GM19035 (cell line): Measurements from ENCODE around the gene ZDHHC11.
"Not testable (repeated sequence)": the region's sequence is repeated elsewhere in the genome, so short reads cannot be mapped to it uniquely, and the experiment has no call there.

Experiments
- ATAC-seq: cut with Tn5 transposase; IDR thresholded peaks from one replicate; pipeline ENCODE4 v1.9.1; 2021; ENCODE audit not compliant: unreplicated experiment

Gene ZDHHC11

DNA sequence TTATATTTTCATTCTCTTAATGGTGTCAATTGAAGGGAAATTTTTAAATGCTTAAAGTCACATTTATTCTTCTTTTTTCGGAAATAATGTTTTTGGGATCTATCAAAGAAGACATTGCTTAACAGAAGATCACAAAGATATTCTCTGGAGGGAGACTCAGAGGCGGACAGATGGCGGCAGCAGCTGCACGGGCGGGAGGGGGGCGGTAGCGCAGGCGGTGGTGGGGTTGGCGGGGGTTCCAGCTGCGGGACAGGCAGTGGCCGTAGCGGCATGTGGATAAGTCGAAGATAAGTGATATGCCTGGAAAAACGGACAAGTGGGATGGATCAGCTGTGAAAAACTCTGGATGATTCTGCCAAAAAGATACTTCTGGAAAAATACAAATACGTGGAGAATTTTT, 34.6 kb downstream of the ZDHHC11 start:
- no peak for ATAC-seq

DNA sequence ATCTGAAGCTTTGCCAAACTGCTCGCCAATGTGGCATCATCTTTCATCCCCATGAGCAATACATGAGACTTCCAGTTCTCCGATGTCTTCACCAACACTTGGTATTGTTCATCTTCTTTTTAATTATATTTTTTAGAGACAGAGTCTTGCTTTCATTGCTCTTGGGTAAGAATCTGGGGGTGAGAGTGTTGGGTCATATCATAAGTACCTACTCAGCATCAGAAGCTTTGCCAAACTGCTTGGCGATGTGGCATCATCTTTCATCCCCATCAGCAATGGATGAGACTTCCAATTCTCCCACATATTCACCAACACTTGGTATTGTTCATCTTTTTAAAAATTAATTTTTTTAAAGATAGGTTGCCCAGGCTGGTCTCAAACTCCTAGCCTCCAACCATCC, 35.3 kb downstream of the ZDHHC11 start:
- ATAC-seq = no peak

DNA sequence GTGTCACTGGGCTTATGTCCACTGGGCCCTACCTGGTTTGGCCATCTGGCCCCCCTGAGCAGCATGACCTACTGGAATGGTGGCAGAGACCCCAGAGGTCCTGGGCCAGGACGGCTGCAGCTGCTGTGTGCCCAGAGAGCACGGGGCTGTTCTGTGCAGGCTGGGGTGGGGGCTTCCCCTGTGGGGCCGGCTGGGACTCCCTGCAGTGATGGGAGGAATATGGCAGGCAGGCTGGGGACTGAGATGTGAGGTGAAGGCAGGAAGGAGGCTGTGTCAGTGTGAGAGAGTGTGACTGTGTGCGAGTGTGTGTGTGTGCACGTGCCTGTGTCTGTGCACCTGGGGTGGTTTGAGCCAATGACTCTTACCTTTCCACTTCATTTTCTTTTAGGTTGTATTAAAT, 37.2 kb downstream of the ZDHHC11 start:
- not testable (repeated sequence) for ATAC-seq

DNA sequence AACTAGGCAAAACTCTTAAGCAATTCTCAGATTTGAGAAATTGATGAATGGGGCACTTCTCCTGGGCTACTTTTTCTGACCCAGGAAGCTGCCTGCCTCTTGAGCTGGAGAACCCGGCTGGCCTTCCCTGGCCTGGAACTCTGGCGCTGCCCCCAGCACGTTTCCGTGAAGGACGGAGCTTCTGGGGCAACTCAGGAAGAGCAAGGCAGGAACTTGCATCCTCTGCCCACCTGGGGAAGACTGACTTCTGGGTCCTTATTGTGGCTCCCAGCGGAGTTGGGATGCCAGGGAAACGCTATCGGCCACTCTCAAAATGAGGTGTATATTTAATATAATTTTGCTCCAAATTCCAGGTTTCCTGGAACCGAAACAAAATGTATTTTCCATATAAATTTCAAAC, 39.4 kb downstream of the ZDHHC11 start:
- not testable (repeated sequence) for ATAC-seq

DNA sequence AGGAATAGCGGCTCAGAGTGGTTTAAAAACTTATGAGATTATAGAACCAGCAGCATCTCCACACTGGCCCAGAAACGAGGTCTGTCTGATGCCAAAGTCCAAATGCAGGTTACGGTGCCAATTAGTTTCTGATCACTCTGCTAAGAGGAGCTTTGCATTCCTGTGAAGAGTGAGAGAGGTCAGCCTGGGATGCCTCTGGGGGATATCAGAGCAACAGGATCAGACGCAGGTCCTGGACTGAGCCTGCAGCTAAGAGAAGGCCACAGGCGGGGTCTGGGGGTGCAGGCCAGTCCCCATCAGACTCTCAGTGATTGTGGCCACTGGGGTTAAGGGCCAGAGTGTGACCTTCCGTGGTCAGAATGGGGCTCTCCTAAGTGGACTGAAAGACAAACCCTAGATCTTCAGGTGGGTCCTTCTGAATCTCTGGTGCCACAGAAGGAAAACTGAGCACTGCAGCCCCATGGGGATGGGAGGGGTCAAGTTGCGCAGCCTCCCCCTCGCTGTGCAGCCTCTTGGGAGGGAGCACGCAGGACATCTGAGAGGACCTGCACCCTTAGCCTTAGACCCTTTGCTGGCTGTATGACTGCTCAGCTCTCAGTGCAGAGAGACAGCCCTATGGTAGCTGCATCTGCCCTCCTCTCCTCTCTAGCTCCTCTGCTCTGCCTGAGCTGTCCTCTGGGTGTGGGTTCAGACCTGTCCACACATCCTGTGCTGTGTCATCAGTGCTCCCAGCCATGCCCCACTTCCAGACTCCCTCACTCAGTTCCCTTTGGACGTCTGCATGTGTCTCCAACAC, 42.9 kb downstream of the ZDHHC11 start:
- not testable (repeated sequence) for ATAC-seq

DNA sequence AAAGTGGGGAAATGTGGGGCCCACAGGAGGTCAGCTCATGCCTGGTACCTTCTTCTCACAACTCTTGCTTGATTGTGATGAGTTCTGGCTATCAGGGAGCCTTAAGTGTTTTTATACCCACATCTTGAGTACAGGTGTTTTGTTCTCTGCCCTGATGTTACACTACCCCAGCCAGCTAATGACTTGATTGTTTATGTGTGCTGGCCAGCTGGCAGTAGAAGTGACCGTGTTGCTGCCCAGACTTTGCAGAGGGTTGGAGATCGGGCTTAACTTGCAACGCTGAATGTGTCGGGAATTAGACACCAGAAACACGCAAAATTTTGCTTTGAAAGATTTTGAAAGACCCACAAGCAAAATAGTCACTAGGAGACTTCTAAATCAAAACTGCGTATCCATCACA, 49.3 kb downstream of the ZDHHC11 start:
- no peak for ATAC-seq

DNA sequence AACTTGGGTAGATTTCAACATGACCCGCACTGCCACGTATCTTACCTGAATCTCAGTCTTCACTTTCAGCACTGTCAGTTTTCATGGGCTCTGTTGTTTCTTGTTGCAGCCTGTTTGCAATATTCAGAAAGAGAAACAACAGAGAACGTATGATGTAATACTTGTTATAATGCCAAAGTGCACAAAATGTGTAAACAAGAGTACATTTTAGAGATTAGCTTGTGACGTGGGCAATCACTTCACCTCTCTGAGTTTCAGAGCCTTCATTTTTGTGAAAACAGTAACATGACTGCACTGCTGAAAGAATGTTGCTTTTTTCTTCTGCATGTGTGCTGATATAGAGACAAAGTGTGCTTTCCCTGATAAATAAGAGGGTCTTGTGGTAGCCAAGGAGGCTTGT, 49.7 kb downstream of the ZDHHC11 start:
- ATAC-seq = not testable (repeated sequence)

DNA sequence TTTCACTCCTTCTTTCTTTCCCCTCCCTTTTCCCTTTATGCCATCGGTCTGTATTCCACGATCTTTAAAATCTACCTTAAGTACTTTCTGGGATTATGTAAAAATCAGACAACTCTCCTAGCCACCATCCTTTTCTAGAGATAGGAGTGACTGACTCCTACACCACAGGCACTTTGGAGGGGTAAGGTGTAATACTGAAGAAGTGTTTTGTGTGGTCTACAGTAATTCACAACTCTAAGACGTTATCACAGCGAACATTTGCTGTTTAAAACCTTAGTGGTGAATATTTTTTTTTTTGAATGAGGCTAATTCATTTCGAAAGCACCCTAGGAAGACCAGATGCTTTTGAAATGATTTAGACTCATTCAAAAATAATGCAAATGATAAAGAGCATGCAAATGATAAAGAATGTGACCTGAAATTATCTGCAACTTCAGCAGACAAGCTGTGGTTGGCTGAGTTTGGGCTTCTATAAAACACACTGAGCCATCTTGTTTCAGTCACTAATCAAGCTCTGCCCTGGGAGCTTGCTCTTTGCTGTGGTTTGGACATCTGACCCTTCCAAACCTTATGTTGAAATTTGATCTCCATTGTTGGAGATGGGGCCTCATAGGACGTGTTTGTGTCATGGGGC, 52.2 kb downstream of the ZDHHC11 start:
- ATAC-seq = not testable (repeated sequence)

DNA sequence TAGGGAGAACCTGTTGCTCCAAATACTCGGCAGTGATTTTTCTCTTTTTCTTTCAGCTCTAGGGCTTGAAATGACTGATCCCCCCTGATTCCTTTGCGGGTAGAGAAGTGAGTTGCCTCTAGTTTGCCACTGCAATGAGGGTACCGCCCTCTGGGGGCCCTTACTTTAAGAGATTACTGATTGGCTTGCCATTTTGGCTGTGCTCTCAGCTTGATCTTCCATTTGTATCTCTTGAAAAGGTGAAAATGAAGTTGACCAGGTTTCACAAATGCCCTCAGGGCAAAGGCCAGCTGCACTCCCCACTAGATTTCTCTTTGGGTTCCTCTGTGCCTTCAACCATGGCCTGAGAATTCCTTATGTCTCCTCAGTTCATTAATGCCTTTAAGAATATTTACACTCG, 52.8 kb downstream of the ZDHHC11 start:
- not testable (repeated sequence) for ATAC-seq

DNA sequence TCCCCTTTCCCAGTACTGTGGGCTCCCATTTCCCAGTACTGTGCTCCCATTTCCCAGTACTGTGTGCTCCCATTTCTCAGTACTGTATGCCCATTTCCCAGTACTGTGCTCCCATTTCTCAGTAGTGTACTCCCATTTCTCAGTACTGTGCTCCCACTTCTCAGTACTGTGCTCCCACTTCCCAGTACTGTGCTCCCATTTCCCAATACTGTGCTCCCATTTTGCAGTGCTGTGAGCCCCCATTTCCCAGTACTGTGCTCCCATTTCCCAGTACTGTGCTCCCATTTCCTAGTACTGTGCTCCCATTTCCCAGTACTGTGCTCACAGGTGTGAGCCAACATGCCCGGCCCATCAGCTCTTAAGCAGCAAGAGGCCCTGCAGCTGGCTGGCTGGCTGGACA, 54.9 kb downstream of the ZDHHC11 start:
- not testable (repeated sequence) for ATAC-seq

DNA sequence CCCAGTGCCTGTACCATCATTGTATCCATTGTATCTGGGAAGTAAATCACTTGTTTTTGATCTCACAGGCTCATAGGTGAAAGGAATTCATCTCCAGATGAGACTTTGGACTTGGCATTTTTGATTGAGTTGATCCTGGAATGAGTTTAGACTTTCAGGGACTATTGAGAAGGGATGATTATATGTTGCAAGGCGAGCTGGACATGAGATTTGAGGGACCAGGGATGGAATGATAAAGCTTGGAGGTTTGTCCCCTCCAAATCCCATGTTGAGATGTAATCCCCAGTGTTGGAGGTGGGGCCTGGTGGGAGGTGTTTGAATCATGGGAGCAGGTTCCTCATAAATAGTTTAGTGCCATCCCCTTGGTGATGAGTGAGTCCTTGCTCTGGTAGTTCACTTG, 55.8 kb downstream of the ZDHHC11 start:
- ATAC-seq = not testable (repeated sequence)

DNA sequence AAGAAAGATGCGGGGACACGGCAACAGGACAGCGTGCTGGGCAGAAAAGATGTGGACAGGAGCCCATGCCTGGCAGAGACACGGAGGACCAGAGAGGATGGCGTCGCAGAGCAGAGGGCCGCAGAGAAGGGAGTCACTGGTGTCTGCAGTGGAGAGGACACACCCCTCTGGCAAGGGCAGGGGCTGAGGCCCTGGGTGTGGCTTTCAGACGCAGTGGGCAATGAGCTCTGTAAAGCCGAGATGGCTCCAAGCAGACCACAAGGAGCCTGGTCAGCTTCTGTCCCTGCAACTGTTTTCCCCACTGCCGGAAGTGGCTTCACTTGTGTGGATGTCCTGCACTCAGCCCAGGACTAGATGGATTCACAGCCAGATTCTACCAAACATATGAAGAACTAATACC, 62.1 kb downstream of the ZDHHC11 start:
- ATAC-seq = not testable (repeated sequence)

DNA sequence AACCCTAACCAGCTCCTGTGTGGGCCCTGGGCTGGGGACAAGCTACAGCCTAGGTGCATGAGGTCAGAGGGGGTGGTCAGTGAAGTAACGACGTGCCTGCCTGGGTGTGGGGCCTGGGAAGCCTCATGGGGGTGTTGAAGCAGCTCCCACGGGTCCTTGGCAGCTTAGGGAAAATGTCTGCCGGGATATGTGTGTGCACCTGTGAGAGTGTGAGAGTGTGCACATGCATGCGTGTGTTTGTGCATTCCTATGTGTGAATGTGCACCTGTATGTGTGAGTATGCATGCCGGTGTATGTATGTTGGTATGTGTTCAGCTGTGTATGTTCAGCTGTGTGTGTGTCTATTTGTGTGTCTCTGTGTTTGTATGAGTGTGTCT, 62.9 kb downstream of the ZDHHC11 start:
- ATAC-seq = not testable (repeated sequence)

DNA sequence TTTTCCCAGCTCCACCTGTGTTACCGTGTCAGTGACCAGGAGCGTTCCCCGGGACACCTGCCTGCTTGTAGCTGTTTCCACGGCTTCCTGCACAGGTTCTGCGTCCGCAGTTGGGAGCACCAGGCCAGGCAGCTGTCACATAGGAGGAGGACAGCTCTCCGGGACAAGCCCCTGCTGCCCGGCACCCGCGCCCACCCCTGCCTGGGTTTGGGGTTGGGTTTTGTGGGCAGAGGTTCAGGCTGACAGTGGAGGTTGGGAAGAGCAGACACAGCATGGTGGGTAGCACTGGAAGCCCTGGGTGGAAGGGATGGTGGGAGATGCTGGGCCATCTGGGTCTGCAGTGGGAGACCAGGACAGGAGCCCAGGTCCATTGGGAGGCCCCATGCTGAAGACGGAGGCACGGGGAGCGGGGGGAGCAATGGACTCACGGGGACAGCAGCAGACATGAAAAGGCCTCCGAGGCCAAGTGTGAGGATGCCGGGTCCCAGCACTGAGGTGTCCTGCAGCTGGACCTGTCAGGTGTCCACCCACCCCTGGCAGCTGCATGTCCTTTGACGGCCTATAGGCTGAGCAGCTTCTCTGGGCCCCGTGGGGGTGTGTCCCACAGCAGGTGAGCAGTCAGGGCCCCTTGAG, 63.4 kb downstream of the ZDHHC11 start:
- not testable (repeated sequence) for ATAC-seq

DNA sequence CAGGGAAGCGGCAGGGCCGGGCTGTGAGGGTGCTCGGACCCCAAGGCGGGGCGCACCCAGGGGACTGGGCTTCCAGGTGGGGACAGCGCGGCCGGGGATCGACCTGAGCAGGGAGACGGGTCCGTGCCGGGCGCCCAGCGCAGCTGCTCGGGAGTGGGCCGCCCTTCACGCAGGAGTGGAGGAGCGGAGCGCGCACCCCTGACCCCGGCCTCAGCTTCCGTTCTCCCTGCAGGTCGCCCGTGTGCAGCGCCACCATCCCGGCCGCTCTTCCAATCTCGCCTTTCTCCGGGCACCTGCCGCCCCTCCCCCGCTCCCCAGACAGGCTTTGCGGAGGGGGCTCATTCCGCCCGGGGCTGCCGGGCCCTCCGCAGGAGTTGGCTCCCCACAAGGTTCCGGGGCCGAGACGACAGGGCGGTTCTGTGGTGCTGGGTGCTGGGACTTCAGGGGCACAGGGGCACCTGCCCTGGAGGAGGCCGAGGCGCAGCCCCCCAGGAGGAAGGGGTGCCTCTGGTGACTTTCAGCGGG, 65.5 kb downstream of the ZDHHC11 start:
- ATAC-seq = peak; percentile 30

DNA sequence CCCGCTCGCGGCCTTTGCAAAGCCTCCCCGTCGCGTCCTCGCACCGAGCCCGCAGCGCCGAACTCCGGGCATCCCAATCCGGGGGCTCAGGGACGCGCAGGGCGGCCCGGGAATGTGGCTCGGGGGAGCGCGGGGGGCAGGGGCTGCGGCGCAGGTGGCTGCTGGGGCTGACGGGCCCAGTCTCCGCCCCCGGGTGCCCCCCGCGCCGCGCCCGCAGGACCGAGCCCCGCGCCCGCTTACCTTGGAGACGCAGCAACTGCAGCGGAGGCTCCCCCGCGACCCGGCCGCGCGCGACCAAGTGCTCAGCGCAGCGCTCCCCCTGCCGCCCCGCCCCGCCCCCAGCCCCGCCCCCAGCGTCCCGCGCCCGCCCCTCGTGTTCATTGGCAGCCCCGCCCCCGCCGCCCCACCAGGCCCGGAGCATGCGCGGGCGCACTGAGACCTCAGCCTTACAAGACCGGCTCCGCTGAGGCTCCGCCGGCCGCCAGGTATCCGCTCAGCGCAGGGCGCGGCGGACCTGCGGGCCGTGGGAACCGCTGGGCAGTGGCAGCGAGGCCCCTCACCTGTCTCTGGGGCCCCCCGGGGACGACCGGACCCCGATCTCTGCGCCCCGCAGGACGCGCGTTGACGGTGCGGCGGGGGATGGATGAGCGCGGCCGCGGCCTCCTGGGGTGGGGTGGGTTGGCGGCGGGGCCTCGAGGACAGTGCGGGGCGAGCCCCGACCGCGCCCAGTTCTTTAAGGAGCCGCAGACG, 66.2 kb downstream of the ZDHHC11 start, which contains the start of gene ZDHHC11B:
ZDHHC11B (minus strand) TSS at position 302 of the 750 bp plus-strand sequence. CDS start 17,810 bp downstream, outside the sequence.
- ATAC-seq = peak; percentile 74

DNA sequence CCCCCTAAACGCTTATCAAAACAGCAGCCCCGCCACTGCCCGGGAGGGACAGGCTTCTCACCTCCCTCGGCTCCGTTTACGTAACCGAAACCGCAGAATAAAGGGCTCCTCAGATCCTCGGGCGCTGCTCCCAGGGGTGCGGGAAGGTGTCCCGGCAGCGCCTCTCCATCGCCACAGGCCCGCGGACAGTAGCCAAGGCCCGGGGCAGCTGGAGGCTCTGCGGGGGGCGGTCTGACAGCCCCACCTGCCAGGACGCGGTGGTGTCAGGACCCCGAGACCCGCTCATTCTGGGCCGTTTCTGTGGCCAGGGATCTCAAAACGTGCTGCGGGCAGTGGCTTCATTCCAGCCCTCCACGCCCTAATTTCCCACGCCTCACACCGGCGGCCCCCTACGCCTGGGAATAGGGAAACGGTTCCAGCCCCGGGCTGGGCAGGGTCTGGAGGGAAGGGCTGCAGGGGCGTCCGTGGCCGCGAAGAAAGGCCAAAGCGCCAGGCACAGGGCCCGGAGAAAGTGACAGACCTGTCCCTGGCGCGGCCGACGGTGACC, 66.8 kb downstream of the ZDHHC11 start:
- ATAC-seq = peak; percentile 19

DNA sequence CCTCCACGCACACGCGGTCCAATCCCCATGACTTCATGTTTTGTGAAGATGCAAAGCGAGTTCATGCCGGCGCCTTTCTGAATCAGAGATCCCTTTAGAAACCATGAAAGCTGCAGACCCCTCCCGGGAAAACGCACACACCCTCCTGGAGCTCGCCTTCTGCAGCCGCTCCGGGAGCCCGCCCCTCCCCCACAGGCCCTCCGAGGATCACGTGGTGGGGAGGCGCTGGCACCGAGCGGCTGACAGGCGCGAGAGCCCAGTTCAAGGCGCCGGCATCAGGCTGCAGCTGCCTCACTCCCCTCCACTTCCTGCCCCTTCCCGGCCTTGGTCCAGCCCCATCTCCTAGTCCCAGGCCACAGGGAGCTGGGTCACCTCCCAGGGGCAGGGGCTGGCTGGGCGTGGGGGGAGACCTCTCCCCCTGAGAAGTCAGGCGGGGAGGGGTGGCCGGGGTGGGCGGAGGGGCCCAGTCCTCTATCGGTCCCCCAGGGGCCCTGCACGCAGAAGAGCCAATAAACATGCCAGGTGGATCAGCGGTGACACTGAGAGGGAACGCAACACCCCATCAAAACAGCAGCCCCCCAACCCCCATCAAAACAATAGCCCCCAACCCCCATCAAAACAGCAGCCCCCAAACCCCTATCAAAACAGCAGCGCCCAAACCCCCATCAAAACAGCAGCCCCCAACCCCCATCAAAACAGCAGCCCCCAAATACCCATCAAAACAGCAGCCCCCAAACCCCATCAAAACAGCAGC, 67.6 kb downstream of the ZDHHC11 start:
- not testable (repeated sequence) for ATAC-seq

DNA sequence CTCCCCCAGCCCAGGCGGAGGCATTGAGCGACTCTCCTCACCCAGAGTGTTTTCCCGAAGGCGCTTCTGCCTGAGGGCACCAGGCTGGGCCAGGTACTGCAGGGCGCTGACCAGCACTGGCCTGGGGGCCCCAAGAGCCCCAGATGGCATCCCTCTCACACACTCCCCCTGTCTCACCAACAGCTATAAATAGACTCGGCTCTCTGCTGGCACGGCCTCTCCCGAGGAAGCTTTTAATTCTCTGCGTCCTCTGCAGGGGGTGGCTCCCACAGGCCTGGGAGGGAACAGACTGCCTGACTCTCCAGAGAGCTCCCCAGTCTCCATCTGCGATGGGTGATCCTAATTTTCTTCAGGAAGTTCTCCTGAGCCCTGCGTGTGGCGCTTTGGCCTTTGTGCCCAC, 68.4 kb downstream of the ZDHHC11 start:
- not testable (repeated sequence) for ATAC-seq

DNA sequence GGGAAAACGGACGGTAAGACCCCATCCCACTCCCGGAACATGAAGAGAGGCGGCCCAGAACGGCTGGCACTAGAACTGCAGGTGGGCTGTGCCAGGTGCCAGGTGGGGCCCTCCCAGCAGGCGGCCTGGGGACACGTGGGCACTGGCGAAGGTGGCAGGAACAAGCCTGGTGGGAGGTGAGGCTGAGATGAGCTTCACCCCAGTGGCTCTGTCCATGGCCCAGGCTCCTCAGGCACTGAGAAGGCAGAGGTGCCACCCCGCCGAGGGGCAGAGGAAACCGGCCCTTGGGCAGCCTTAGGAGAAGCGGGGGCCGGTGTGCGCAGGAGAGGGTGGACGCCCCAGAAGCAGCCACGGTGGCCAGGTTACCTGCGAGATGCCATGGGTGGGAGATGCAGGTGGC, 70.2 kb downstream of the ZDHHC11 start:
- ATAC-seq = not testable (repeated sequence)
